ENCODE data around the gene CRYBB1.

Gene CRYBB1

GRCh38 chr22:26602127-26602526 is 15.7 kb downstream of the CRYBB1 start:
- DNase-seq = no peak

DNA sequence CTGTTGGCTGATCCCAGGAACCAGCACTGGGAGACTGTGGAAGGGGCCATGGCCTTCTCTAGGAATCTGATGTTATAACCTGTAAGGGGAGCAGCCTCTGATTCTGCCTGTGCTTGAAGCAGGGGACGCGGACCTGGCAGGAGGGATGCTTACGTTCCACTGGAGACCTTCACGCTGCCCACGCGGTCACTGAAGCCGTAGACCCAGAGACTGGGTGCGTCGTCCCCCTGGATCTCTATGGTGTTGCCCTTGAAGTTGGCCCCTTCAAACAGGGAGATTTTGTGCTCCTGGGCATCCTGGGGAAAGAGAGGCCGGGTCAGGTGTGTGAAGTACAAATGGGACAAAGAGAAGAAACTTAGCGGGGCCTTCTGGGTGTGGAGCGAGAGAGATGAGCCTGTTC is 16.1 kb downstream of the CRYBB1 start:
- no peak for DNase-seq

DNA sequence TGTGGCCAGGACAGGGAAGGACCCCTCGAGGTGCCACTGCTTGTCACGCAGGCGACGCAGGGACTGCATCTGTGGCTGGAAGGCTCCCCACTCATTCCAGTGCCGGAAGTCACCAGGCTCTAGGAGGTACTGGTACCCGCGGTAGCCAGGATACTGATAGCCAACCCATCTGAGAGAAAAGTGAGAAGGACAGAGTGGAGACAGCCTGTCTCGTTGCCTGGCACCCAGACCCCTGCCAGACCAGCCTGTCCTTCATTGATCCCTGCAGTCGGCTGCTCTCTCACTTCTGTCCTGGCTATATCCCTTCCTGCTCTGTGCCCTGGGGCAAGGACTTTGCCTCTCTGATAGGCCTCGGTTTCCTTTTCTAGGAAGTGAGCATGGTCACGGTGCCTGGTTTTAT is 18.3 kb downstream of the CRYBB1 start:
- DNase-seq = no peak

GRCh38 chr22:26597480-26597879 is 20.3 kb downstream of the CRYBB1 start:
- DNase-seq = no peak

DNA sequence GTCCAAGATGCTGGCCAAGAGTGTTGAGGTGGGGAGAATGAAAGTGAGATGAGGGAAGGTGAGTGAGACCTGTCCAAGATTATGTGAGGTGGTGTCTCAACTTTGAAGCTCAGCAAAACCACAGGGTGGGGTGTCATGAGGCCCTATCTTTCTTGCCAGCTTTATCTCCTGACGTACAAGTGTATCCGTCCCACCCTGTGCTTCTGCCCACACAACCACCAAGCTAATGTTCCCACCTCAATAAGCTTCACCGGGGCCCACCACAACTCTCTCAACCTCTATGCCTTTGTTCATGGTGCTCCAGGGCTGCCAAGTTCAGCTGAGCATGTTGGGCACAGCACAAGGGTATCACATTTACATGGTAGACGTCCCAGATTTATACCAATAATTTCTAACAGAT is 20.8 kb downstream of the CRYBB1 start:
- no peak for DNase-seq

DNA sequence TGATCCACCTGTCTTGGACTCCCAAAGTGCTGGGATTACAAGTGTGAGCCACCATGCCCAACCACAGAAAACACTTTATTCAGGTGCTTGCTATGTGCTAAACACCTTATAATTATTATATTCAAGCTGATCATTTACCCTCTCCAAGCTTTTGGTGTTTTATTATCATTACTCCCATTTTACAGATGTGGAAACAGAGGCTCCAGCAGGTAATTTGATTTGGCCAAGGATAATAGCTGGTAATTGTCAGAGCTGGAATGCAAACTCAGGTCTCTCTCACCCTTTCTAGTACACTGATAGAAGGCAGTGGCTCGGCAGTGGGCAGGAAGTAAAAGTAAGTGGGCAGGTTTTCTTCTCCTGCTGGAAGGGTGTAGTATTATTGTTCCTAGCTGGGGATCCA is 24.1 kb downstream of the CRYBB1 start:
- no peak for DNase-seq

DNA sequence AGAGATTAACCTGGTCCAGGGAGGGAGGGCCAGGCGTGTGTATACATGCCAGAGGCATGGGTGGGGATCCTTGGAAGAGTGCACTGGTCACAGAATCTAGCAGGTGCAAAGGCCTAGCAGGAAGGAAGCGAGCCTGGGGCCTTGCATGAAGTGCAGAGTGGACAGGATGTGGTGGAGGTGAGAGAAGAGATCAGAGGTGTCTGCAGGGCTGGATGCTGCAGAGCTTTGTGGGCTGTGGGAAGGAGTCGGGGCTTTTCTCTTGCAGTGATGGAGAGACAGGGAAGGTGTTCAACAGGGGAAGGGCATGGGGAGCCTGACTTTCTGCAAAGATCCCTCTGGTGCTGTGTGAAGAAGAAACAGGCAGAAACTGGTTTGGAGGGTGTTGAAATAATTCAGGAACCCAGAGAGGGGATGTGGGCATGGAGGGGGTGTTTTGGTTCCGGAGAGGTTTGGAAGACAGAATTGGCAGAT is 25.4 kb downstream of the CRYBB1 start:
- DNase-seq = no peak

GRCh38 chr22:26589845-26590736 is 27.7 kb downstream of the CRYBB1 start, which contains the start of gene TPST2:
Gene TPST2, minus strand, starts transcription at chr22:26590132. Its CDS starts 48,502 bp downstream, at chr22:26541630.
- DNase-seq = peak; percentile 78

- peak; percentile 52 for DNase-seq
These were observed 28.4 kb downstream of the CRYBB1 start for GRCh38 chr22:26589367-26589844.

- no peak for DNase-seq
These were observed 29.0 kb downstream of the CRYBB1 start for GRCh38 chr22:26588729-26589366.

DNA sequence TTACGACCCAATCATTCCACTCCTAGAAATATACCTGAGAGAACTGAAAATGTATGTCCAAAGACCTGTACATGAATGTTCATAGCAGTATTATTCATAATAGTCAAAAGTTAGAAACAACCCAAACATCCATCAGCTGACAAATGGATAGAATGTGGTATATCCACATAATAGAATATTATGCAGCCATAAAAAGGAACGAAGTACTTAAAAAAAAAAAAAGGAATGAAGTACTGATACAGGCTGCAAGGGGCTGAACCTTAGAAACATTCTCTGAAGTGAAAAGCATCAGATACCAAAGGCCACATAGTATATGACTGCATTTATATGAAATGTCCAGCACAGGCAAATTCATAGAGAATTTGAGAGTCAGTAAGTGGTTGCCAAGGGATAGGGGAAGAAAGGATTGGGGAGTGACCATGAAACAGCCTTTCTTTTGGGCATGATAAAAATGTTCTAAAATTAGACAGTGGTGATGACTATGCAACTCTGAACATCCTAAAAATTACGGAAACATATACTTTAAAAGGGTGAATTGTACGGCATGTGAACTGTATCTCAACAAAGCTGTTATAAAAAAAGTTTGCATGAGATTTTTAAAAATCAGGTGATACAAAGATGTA is 29.7 kb downstream of the CRYBB1 start:
- peak; percentile 17 for DNase-seq

- no peak for DNase-seq
These were observed 31.1 kb downstream of the CRYBB1 start for GRCh38 chr22:26586556-26587325.

DNA sequence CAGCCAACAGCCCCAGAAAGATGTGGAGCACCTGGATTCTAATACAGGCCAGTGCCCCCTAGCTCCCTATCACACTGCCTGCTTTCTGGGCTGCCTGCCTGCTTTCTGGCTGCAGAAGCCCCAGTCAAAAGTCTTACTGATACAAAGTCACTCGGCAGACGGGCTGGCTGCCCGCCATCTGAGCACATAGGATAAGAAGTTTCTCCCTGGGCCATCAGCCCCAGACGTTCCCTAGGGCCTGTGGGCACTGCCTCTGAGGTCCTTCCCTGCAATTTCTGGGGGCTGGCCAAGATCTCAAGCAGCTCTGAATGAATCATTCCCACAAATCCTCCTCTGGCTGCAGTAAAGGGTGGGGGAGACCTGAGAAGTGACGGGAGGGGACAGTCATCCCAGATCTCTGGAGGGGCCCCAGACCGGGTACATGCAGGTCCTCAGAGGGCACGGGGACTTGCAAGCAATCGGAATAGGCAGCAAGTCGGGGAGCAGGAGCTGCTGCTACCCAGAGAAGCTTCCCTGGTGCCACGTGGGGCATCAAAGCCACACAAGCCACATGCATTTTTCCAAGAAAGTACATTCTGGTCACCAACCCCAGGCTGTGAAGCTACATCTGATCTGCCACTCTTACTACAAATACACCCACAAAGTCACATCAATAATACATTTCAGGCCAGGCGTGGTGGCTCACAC is 32.6 kb downstream of the CRYBB1 start:
- DNase-seq = peak; percentile 98

GRCh38 chr22:26584010-26584409 is 33.8 kb downstream of the CRYBB1 start:
- no peak for DNase-seq

DNA sequence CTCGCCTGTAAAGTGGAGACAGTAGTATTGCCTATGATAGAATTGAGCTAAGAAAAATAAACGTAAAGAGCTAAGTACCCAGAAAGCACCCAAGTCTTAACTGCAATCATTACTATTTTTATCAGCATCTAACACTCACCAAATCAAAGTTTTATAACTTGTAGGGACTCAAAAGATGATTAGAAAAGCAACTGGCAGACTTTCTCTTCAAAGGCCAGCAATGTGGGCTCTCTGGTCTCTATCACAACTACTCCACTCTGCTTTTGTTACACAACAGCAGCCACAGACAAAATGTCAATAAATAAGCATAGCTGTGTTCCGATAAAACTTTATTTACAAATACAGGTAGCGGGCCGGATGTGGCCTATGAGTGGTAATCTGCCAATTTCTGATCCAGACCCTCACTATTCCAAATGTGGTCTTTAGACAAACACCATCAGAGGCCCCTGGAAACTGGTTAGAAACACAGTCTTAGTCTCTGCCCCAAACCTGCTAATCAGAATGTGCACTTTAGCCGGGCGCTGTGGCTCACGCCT is 36.1 kb downstream of the CRYBB1 start:
- no peak for DNase-seq

DNA sequence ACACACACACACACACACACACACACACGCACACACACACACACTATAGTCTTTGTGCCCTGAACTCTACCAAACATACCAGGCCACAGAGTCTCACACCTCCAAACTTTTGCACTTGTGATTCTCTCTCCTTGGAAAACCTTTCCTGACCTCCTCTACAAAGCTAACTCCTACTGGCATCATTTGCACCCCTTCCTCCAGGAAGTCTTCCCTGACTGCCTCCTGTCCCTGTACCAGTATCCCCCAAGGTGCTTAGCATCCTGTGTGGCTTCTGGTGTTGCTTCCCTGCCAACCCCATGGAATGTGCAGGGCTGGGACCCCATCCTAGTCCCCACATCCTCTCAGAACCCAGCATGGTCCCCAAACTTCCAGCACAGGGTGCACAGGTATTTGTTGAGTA is 36.8 kb downstream of the CRYBB1 start:
- DNase-seq = no peak

DNA sequence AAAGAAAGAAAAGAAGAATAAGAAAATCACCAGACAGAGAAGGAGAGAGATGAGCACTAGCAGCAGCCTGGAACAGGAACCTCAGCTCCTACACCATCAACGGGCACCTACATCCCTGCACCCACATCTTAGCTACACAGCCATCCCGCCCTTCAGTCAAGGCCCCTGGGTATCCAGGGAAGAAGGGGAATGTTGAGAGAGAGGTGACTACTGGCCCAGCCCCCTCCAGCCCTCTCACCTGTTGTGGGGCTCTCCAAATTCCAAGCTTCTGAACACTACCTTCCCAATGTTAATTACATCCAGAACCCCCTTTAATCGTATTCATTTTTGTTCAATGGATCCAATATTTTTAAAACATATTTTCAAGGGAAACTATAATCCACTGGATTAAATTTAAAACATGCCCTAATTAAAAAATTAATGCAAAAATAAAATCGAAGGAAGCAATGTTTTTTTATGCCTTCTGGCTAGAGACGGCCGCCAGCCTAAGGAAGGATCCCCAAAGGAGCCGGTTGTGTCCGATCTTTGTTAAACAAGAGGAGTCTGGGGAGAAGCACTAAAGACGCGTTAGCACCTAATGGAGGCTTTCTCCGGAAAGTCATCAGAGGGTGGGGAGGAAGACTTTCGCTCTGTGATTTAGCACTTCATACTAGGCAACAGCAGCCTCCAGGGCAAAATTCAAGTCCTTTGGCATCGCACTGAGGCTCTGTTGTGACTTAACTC is 37.4 kb downstream of the CRYBB1 start:
- DNase-seq = no peak

DNA sequence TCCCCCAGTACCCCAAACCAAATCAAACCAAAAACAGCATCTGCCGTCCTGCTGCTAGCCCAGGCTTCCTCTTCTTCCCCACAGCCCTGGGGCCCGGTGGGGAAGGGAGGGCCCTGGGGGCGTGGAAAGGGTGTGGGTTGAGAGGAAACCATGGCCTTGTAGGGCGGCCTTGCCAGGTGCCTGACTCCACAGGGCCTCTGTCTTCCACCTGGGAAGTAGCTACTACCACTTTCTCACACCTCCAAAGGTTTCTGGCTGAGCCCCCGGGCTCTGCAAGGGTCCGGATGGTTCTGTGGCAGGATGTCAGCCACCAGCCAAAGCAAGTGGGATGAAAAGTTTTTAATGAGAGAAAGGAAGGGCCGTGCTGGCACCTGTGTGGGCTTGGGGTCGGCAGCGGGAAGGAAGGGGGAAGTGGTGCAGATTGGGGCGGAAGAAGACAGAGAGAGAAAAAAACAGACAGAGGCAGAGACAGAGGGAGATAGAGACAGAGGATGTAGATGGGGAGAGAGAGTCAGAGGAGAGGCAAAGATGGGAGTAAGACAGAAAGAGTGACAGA is 38.4 kb downstream of the CRYBB1 start:
- no peak for DNase-seq

GRCh38 chr22:26577081-26577480 is 40.7 kb downstream of the CRYBB1 start:
- no peak for DNase-seq

DNA sequence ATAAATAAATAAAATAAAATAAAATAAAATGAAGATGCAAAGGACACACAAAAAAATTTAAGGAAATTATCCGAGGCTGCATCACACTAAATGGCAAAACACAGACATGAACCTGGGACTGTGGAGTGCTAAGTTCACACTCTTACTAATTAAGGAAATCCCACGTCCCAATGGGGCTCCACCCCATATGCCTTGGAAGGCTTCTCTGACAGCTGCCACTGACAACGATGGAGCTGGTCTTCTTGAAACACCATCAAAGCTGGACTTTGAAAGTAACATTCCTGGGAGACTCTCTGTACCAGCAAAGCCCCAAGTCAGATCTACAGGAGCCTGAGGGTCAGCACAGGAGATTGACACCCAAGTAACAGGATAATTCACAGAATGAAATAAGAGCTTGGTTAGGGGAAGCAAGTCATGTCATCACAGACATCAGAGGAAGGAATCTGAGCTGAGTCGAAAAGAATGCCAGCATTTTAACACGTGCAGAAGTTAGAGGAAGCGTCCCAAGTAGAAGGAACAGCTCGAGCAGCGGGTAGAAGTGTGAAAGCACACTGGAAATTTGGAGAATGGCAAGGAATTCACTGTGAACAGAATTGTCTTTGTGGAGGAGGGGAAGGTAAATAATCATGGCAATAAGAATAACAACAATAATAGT is 41.7 kb downstream of the CRYBB1 start:
- no peak for DNase-seq

All from EL (cell line).